Activated CD8-positive, alpha-beta memory T cell treated with anti-CD3 and anti-CD28 coated beads, Interleukin-2, amount 10 ng/mL, durations not matched to agents 7 days and 5 days (primary cell): ENCODE results near the gene GFRA4. TPM values are rescaled to one million over a fixed set of nuclear protein-coding genes. Genes with fewer than 3 reads are reported as not detected.

Source experiments
- ATAC-seq: fragments of 150-1000 bp; cut with Tn5 transposase; one replicate; pipeline ENCODE4 v1.10.0; 2021; ENCODE audit warnings: moderate library complexity
- CTCF ChIA-PET: fragments of 350-600 bp; sonication (Branson Sonifier 250); formaldehyde crosslinking; loops from one replicate; lab custom pipeline; 2021; ENCODE audit warnings: antibody characterized with exemption; lab: Charles Lee
- DNase-seq: peaks from one replicate; pipeline ENCODE4 v3.0.0-alpha.2; 2020
- H3K27ac Mint-ChIP-seq: one replicate; pipeline ENCODE4 v1.8.0; 2021; ENCODE audit warnings: mild to moderate bottlenecking, mixed read lengths
- H3K27me3 Mint-ChIP-seq: one replicate; pipeline ENCODE4 v1.8.0; 2021; ENCODE audit warnings: mixed read lengths
- H3K36me3 Mint-ChIP-seq: one replicate; pipeline ENCODE4 v1.8.0; 2021; ENCODE audit warnings: mild to moderate bottlenecking, mixed read lengths
- H3K4me1 Mint-ChIP-seq: one replicate; pipeline ENCODE4 v1.8.0; 2021; ENCODE audit warnings: mixed read lengths
- H3K4me3 Mint-ChIP-seq: one replicate; pipeline ENCODE4 v1.8.0; 2021; ENCODE audit warnings: mild to moderate bottlenecking, moderate library complexity, mixed read lengths
- H3K9me3 Mint-ChIP-seq: one replicate; pipeline ENCODE4 v1.8.0; 2022; ENCODE audit warnings: low read depth, mixed read lengths
- total RNA-seq, 2 experiments: library from RNA; stranded (reverse); gene quantifications; one replicate each; pipeline ENCODE4 v1.2.3, GENCODE V29; 2021

Gene GFRA4
- total RNA-seq, 2 experiments from 2014 or later, result not detected

- H3K27me3 Mint-ChIP-seq, result peaks cover 16% of the 10 kb centered on the region
- no peak overlapping the region for H3K27ac Mint-ChIP-seq
- ATAC-seq, result no peak
- H3K4me3 Mint-ChIP-seq, result no peak overlapping the region
- H3K4me1 Mint-ChIP-seq, result no peaks in the 10 kb centered on the region
- H3K36me3 Mint-ChIP-seq, result no peaks in the 10 kb centered on the region
- no peak for DNase-seq
- no peaks in the 10 kb centered on the region for H3K9me3 Mint-ChIP-seq
- CTCF ChIA-PET, result no interaction called here
Measured at GRCh38 chr20:3689978-3690377, 26.8 kb upstream of the GFRA4 start.

GRCh38 chr20:3687655-3688054, 24.5 kb upstream of the GFRA4 start:
- no peak overlapping the region for H3K4me3 Mint-ChIP-seq
- no peaks in the 10 kb centered on the region for H3K9me3 Mint-ChIP-seq
- no peak for ATAC-seq
- H3K4me1 Mint-ChIP-seq, result no peaks in the 10 kb centered on the region
- DNase-seq, result no peak
- H3K27me3 Mint-ChIP-seq, result peaks cover 33% of the 10 kb centered on the region
- H3K36me3 Mint-ChIP-seq, result no peaks in the 10 kb centered on the region
- CTCF ChIA-PET, result interaction anchor here (1.6 to 3.8 kb wide), 2 partner anchors 10 to 11 kb away, joined by 5 to 23 read pairs; no protein-coding TSS in a partner anchor
- H3K27ac Mint-ChIP-seq, result no peak overlapping the region

GRCh38 chr20:3686867-3687321, 23.7 kb upstream of the GFRA4 start:
- DNase-seq, result no peak
- Mint-ChIP-seq H3K36me3 (no peaks in the 10 kb centered on the region), H3K4me3 (no peak overlapping the region), H3K9me3 (no peaks in the 10 kb centered on the region), H3K27me3 (peaks cover 38% of the 10 kb centered on the region), H3K27ac (no peak overlapping the region), H3K4me1 (peaks cover 2% of the 10 kb centered on the region)
- ATAC-seq, result no peak
- CTCF ChIA-PET, result interaction anchor here (3.8 kb wide), 1 partner anchor 10 kb away, joined by 23 read pairs; no protein-coding TSS in a partner anchor

DNA sequence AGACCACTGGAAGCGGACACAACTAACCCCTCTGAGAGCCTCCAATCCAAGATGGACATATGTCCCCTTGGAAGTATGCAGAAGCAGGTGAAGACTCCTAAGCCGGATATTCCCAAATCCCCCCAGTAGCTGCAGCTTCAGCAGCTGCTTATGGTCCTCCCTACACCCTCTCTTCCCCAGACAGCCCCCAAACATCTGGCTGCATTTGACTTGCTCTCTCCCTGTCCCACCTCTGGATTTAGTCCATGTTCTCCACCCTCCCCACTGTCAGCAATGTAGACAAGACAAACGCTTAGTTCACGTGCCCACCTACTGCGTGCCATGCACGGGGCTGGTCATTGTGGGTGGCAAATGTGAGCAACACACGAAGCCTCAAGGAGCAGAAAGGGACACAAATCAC, 23.2 kb upstream of the GFRA4 start:
- H3K4me3 Mint-ChIP-seq, result no peak overlapping the region

GRCh38 chr20:3685341-3685740, 22.1 kb upstream of the GFRA4 start:
- Mint-ChIP-seq H3K27ac (no peak overlapping the region), H3K27me3 (peaks cover 53% of the 10 kb centered on the region), H3K4me1 (peaks cover 2% of the 10 kb centered on the region), H3K4me3 (no peak overlapping the region), H3K36me3 (no peaks in the 10 kb centered on the region), H3K9me3 (no peaks in the 10 kb centered on the region)
- DNase-seq (no peak), ATAC-seq (no peak)
- CTCF ChIA-PET, result interaction anchor here (1.0 to 3.8 kb wide), 3 partner anchors 8 to 27 kb away, joined by 3 to 23 read pairs (median 4); no protein-coding TSS in a partner anchor

More for the DNA sequence above, 23.2 kb upstream of the GFRA4 start:
- no peak for DNase-seq
- ATAC-seq, result no peak
- Mint-ChIP-seq H3K36me3 (no peaks in the 10 kb centered on the region), H3K9me3 (no peaks in the 10 kb centered on the region), H3K27ac (no peak overlapping the region), H3K4me1 (peaks cover 2% of the 10 kb centered on the region), H3K27me3 (peaks cover 43% of the 10 kb centered on the region)
- CTCF ChIA-PET, result interaction anchor here (3.8 kb wide), 1 partner anchor 9 kb away, joined by 23 read pairs; no protein-coding TSS in a partner anchor

- CTCF ChIA-PET, result interaction anchor here (0.8 to 9.8 kb wide), 3 partner anchors 10 to 29 kb away, joined by 3 to 122 read pairs (median 3); no protein-coding TSS in a partner anchor
- H3K9me3 Mint-ChIP-seq, result no peaks in the 10 kb centered on the region
Measured at GRCh38 chr20:3681931-3682781, 19.0 kb upstream of the GFRA4 start, which contains the start of gene ADAM33. Gene ADAM33 (minus strand): TSS chr20:3682010. CDS start chr20:3682004, 6 bp downstream.

DNA sequence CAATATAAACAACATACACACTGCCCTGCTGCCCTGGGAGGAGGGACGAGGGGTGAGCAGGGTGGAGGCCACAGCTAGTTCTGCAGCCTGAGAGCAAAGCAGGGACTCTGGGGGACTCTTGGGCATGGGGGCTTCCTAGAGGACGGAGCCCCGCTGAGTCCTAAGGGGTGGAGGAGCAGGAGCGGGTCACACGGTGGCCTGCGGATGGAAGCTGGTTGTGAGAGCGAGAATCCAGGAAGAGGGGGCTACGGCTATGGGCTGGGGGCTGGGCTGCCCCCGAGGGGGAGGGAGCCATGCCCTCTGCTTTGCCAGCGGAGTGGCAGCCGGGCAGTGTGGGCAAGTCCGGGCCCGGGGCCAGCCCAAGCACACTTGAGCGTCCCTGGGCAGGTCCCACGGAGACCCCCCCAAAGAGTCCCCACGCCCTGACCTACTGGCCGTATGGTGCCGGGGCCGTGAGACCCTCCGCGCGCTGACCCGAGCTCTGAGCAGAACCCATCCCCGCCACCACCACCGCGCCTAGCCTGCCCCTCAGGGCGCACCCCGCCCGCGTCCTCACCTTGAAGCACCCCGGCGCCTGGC, 18.2 kb upstream of the GFRA4 start:
- Mint-ChIP-seq H3K27me3 (peaks cover 71% of the 10 kb centered on the region), H3K4me1 (peaks cover 6% of the 10 kb centered on the region), H3K36me3 (no peaks in the 10 kb centered on the region), H3K27ac (no peak overlapping the region), H3K4me3 (no peak overlapping the region), H3K9me3 (no peaks in the 10 kb centered on the region)
- CTCF ChIA-PET, result interaction anchor here (1.4 to 9.8 kb wide), 2 partner anchors 9 to 28 kb away, joined by 3 to 122 read pairs; no protein-coding TSS in a partner anchor
- no peak for DNase-seq
- no peak for ATAC-seq

More at GRCh38 chr20:3681931-3682781, 19.0 kb upstream of the GFRA4 start, which contains the start of gene ADAM33:
- peaks cover 2% of the 10 kb centered on the region for H3K4me1 Mint-ChIP-seq
- DNase-seq, result no peak
- H3K27me3 Mint-ChIP-seq, result peaks cover 71% of the 10 kb centered on the region
- H3K36me3 Mint-ChIP-seq, result no peaks in the 10 kb centered on the region
- ATAC-seq, result no peak
- no peak within 1 kb of the TSS for H3K27ac Mint-ChIP-seq
- no peak within 1 kb of the TSS for H3K4me3 Mint-ChIP-seq

- Mint-ChIP-seq H3K27me3 (peaks cover 68% of the 10 kb centered on the region), H3K27ac (no peak overlapping the region), H3K36me3 (no peaks in the 10 kb centered on the region), H3K9me3 (no peaks in the 10 kb centered on the region), H3K4me1 (peaks cover 6% of the 10 kb centered on the region), H3K4me3 (no peak overlapping the region)
- CTCF ChIA-PET, result interaction anchor here (1.4 to 9.8 kb wide), 2 partner anchors 8 to 28 kb away, joined by 3 to 122 read pairs; no protein-coding TSS in a partner anchor
- ATAC-seq (no peak), DNase-seq (no peak)
Measured at GRCh38 chr20:3680701-3681351, 17.6 kb upstream of the GFRA4 start.

- H3K27ac Mint-ChIP-seq, result no peak overlapping the region
- H3K9me3 Mint-ChIP-seq, result no peaks in the 10 kb centered on the region
- H3K4me3 Mint-ChIP-seq, result no peak overlapping the region
- CTCF ChIA-PET, result interaction anchor here (0.9 to 9.8 kb wide), 2 partner anchors 15 to 29 kb away, joined by 4 to 122 read pairs; no protein-coding TSS in a partner anchor
- peaks cover 71% of the 10 kb centered on the region for H3K27me3 Mint-ChIP-seq
- ATAC-seq (no peak), DNase-seq (no peak)
- no peaks in the 10 kb centered on the region for H3K36me3 Mint-ChIP-seq
- peaks cover 6% of the 10 kb centered on the region for H3K4me1 Mint-ChIP-seq
Measured at GRCh38 chr20:3679749-3680700, 16.8 kb upstream of the GFRA4 start.

- Mint-ChIP-seq H3K4me3 (no peak overlapping the region), H3K27me3 (peaks cover 72% of the 10 kb centered on the region), H3K4me1 (peaks cover 6% of the 10 kb centered on the region), H3K9me3 (no peaks in the 10 kb centered on the region), H3K36me3 (no peaks in the 10 kb centered on the region), H3K27ac (no peak overlapping the region)
- no peak for DNase-seq
- CTCF ChIA-PET, result interaction anchor here (0.7 to 9.8 kb wide), 4 partner anchors 13 to 74 kb away, joined by 3 to 122 read pairs (median 26); no protein-coding TSS in a partner anchor
- ATAC-seq, result no peak
Measured at GRCh38 chr20:3678856-3679720, 15.9 kb upstream of the GFRA4 start.

DNA sequence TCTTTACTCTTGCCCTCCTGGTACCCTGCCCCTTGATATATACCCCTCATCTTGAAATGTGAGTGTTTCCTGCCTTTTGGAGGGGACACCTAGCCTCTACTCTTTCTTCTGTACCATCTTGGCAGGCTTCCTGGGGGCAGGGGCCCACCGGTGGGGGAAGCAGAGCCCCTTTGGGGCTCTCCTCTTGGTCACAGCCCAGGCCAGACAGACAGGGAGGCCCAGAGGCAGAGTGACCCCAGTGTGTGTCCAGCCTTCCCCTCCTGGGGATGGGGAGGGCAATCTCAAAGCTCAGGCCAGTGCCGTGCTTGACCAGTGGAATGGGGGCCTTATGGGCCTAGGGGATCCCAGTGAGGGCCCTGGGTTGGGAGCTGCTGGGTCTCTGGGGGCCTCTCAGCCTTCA, 15.0 kb upstream of the GFRA4 start:
- Mint-ChIP-seq H3K27ac (no peak overlapping the region), H3K4me3 (no peak overlapping the region), H3K9me3 (no peaks in the 10 kb centered on the region), H3K36me3 (no peaks in the 10 kb centered on the region), H3K4me1 (peaks cover 6% of the 10 kb centered on the region), H3K27me3 (peaks cover 70% of the 10 kb centered on the region)
- CTCF ChIA-PET, result interaction anchor here (1.5 to 9.8 kb wide), 6 partner anchors 8 to 87 kb away, joined by 3 to 122 read pairs (median 19); no protein-coding TSS in a partner anchor
- no peak for DNase-seq
- ATAC-seq, result no peak
